Right ventricle myocardium inferior (tissue), 1 donor: Measurements from ENCODE around the gene NINL. TPM values are rescaled to one million over a fixed set of nuclear protein-coding genes. Genes with fewer than 3 reads are reported as not detected.

Experiments
- ATAC-seq: fragments of 200-7000 bp; cut with Tn5 transposase; one replicate; pipeline ENCODE4 v1.9.1; 2020; ENCODE audit warnings: mild to moderate bottlenecking, moderate library complexity
- DNase-seq: peaks from one replicate; pipeline ENCODE4 v3.0.0; 2021; ENCODE audit errors: missing footprints
- intact Hi-C: fragments of 100-400 bp; cut with DNase I; formaldehyde crosslinking; loops from one replicate; pipeline ENCODE4 v1.11.0; 2022
- total RNA-seq: library from RNA; stranded (reverse); fragmentation: NEBNext Ultra II Directional; extraction: Animal tissue kit (Norgen Biotek cat#: 25700); gene quantifications from one replicate; pipeline ENCODE4 v1.2.1, GENCODE V29; 2021
- donor health status: DM: no; HTN: yes; CAD: no; lungs with severe emphysema.

The NINL gene
- total RNA-seq, 1 donor from 2014 or later: 7.8 TPM

- intact Hi-C loops: no loop called here
These were observed 89.0 kb downstream of the NINL start for GRCh38 chr20:25496165-25496967.

GRCh38 chr20:25495189-25495824, 90.0 kb downstream of the NINL start:
- intact Hi-C loops: no loop called here
- DNase-seq: peak; percentile 53
- no peak for ATAC-seq

More at GRCh38 chr20:25496165-25496967, 89.0 kb downstream of the NINL start:
- DNase-seq (peak; percentile 15), ATAC-seq (no peak)

GRCh38 chr20:25494506-25495188, 90.7 kb downstream of the NINL start:
- intact Hi-C loops: no loop called here
- DNase-seq: peak; percentile 56
- ATAC-seq: no peak

- ATAC-seq (no peak), DNase-seq (peak; percentile 57)
- intact Hi-C loops: no loop called here
These were observed 91.4 kb downstream of the NINL start for GRCh38 chr20:25493748-25494505.

- ATAC-seq (no peak), DNase-seq (peak; percentile 1)
- intact Hi-C loops: no loop called here
These were observed 92.2 kb downstream of the NINL start for GRCh38 chr20:25493137-25493536.

- ATAC-seq (no peak), DNase-seq (peak; percentile 45)
- intact Hi-C loops: no loop called here
These were observed 93.8 kb downstream of the NINL start for GRCh38 chr20:25491446-25492038.

GRCh38 chr20:25490656-25491445, 94.5 kb downstream of the NINL start:
- no peak for ATAC-seq
- peak; percentile 56 for DNase-seq
- intact Hi-C loops: no loop called here

DNA sequence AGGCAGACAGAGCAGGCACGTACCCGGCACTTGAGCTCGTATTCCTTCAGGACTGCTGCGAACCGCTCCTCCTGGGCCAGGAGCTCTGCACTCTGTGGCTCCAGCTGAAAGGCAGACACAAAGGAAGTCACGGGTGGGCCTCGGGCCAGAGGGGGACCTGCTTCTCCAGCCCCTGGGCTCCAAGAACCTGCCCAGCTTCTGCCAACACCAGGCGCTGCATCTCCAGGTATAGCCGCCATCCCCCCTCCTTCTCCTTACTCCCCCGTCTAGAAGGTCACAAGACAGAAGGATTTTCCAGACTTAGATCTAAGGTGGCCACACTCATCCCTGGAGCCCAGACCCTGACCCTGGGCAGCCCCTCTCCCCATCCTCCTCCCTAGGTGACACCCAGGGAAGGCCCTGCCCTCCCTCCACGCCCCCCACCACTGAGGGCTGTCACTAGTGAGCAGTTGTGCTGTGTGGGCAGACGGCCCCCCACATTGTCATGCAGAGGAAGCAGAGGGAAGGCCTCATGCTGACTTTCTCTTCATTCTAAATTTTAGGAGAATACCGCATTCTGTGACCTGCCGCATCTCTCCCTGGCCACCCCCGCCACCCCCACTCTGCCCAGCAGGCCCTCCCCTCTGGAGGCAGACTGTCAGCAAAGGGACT, 96.0 kb downstream of the NINL start:
- ATAC-seq: no peak
- peak; percentile 17 for DNase-seq
- intact Hi-C loops: loop anchor here (10.0 kb wide), 1 partner anchor 55 kb away; no protein-coding TSS in a partner anchor

DNA sequence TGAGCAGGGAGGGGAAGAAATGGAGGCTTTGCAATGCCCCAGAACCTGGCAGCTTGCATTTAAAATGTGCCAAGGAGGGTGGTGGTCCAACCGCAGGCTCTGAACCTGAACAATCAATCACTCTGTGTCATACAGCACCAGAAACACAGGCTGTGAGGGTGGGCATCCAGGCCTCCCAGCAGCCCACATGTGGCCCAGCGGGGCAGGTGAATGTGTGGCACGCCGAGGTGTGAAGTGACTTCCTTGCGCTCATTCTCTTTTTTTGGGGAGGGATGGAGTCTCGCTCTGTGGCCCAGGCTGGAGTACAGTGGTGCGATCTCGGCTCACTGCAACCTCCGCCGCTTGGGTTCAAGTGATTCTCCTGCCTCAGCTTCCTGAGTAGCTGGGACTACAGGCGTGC, 97.4 kb downstream of the NINL start:
- no peak for ATAC-seq
- peak; percentile 51 for DNase-seq
- intact Hi-C loops: loop anchor here (10.0 kb wide), 1 partner anchor 57 kb away; no protein-coding TSS in a partner anchor

DNA sequence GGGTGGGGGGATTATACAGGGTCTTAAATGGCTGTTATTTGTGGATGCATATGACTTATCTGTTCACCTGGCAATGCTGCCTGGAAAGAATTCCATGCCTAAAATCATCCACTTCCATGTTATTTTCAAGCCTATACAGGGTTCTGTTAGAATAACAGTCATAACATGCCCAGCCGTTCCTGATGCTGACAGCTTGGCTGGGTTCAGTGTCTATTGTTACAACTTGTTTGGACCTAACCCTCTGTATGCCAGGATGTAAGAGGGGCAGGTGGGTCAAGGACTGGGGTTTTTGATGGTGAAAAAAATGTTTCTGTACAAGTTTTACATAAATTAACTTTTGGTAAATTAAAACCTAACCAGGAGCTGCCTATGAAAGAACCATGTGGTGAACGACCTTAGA, 98.0 kb downstream of the NINL start:
- intact Hi-C loops: loop anchor here (10.0 kb wide), 1 partner anchor 57 kb away; no protein-coding TSS in a partner anchor
- peak; percentile 13 for DNase-seq

DNA sequence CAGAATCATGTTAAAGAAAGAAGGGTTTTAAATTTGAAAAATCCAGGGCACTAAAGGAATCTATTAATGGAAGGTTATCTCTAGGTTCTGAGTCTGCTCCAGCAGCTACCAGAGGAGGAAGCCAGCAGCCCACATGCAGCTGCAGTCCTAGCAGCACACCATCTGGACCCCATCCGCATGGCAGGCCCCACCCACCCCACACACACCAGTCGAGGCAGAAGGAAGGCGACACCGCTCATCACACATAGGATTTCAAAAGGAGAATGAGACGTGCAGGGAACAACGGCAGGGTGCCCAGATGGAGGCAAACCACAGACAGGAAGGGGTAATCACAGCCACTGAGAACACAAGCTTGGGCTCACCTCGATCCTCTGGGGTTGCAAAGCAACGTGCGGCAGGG, 99.0 kb downstream of the NINL start:
- ATAC-seq (peak; percentile 69), DNase-seq (peak; percentile 71)
- intact Hi-C loops: loop anchor here (10.0 kb wide), 1 partner anchor 58 kb away; no protein-coding TSS in a partner anchor

More for the DNA sequence above, 98.0 kb downstream of the NINL start:
- ATAC-seq: no peak

DNA sequence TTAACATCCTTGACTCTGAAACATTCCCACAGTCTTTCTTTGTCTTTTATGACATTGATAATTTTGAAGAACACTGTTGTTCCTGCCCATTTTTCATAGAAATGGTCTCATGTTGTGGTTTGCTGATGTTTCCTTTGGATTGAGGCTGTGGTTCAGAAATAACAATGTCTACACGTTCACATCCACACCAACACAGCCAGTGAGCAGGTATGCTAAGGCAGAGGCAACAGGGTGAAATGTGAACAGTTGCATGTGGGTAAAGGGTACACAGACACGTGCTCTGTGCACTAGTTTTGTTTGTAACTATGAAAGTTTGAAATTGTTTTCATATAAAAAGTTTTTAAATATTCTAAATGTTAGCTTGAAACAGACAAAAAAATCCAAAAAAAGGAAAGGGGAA, 99.5 kb downstream of the NINL start:
- intact Hi-C loops: loop anchor here (10.0 kb wide), 1 partner anchor 59 kb away; no protein-coding TSS in a partner anchor
- ATAC-seq (no peak), DNase-seq (no peak)

DNA sequence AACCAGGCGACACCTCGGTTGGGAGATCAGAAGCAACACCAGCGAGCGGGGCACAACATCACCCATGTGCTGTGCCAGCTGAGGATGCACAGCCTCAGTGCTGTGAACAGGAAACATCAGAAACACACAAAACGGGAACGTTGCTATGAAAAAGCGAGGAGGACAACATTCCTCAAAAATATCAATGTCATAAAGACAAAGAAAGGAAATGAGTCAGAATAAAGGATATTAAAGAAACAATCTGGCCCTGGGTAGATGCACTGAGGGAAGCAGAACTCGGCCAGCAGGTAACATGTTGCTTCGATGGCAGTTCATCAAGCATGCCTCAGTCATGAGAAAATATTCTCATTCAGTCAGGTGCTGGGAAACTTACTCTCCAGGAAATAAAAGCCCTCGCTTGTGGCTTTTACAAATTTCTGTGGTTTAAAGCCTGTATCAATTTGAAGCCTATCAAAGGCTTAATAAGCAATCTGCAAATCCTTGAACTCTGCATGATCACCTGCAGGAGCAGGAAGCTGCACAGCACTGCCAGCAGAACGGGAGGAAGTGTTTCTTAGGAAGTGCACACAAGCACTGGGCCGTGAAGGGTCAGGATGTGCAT, 100.3 kb downstream of the NINL start:
- DNase-seq: peak; percentile 7
- intact Hi-C loops: loop anchor here (10.0 kb wide), 1 partner anchor 60 kb away; no protein-coding TSS in a partner anchor

GRCh38 chr20:25484224-25484846, 101.0 kb downstream of the NINL start:
- intact Hi-C loops: loop anchor here (10.0 kb wide), 1 partner anchor 60 kb away; no protein-coding TSS in a partner anchor
- DNase-seq (no peak), ATAC-seq (no peak)

More for the DNA sequence above, 100.3 kb downstream of the NINL start:
- no peak for ATAC-seq

DNA sequence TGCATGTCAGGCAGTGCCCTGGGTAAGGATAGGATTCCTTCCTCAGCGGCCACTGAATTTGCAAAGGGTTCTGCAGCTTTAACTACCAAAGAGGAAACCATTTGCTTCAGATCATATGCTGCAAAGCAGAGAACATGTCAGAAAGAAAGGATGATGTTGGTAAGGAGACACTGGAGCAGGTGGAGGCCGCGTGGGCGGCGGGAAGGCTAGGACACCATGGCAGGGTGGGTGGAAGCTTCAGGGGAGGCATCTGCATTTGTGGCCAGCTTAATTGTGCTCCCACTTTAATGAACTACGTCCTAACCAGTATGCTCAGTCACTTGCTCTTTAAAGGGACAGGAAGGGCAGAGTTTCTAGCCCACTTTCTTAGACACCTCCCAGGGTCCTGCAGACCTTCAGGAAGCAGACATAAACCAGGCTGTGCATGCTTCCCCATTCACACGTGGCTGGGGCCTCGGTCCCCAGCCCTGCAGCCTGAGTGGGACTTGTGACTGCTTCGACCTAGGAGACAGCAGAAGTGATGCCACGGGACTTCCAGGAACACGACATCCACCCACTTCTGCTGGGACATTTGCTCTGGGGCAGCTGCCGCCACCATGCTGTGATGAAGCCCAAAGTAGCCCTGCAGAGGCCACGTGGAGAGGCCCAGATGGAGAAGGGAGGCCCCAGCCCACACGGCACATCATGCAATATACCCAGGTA, 101.7 kb downstream of the NINL start:
- no peak for DNase-seq
- intact Hi-C loops: loop anchor here (10.0 kb wide), 1 partner anchor 61 kb away; no protein-coding TSS in a partner anchor

More for the DNA sequence above, 101.7 kb downstream of the NINL start:
- no peak for ATAC-seq
